Tibial artery (tissue), 4 donors: Measurements from ENCODE around the gene SLC39A6.
"Not testable (repeated sequence)": the region's sequence is repeated elsewhere in the genome, so short reads cannot be mapped to it uniquely, and the experiment has no call there.

ENCODE experiments used
- DNase-seq, 2 donors: peaks; one replicate each; pipeline ENCODE4 v3.0.0-alpha.2; 2019
- H3K27ac ChIP-seq, 2 donors: fragments of 200-600 bp; sonication (generic) in 1 of 2; 1 replicate in 1 of 2; 2 replicates in 1 of 2; pipeline ENCODE4 v1.5.1; 2018 to 2019; ENCODE audit warnings: mild to moderate bottlenecking in 1 of 2
- H3K27me3 ChIP-seq, 2 donors: fragments of 200-600 bp; sonication (generic) in 1 of 2; one replicate each; pipeline versions ENCODE4 v1.5.1 to v1.6.0; 2016 to 2019
- H3K36me3 ChIP-seq, 3 donors: fragments of 200-600 bp; sonication (generic) in 2 of 3; one replicate each; pipeline ENCODE4 v1.5.1; 2016 to 2019; ENCODE audit warnings: mild to moderate bottlenecking in 2 of 3
- H3K4me1 ChIP-seq, 4 donors: fragments of 200-600 bp; sonication (generic) in 2 of 4; 1 replicate in 3 of 4; 2 replicates in 1 of 4; pipeline ENCODE4 v1.5.1; 2016 to 2019
- H3K4me3 ChIP-seq, 2 donors: fragments of 200-600 bp; sonication (generic) in 1 of 2; 1 replicate in 1 of 2; 2 replicates in 1 of 2; pipeline ENCODE4 v1.5.1; 2018 to 2019; ENCODE audit warnings: mild to moderate bottlenecking in 2 of 2
- H3K9me3 ChIP-seq, 3 donors: fragments of 200-600 bp; sonication (generic) in 1 of 3; one replicate each; pipeline ENCODE4 v1.5.1; 2016 to 2019
- intact Hi-C: fragments of 100-400 bp; cut with DNase I; formaldehyde crosslinking; loops from one replicate; pipeline ENCODE4 v1.15.0; 2023; ENCODE audit warnings: low total_unique reads
- TF ChIP-seq, protein P1 (sequence below), 2 experiments: fragments of 200-600 bp in 1 of 2; fragments of 450-650 bp in 1 of 2; IDR thresholded peaks; one replicate each; pipeline ENCODE4 v1.5.1; 2017 to 2019; ENCODE audit warnings: antibody characterized with exemption in 2 of 2, mild to moderate bottlenecking in 1 of 2, moderate library complexity in 1 of 2

Gene SLC39A6

DNA sequence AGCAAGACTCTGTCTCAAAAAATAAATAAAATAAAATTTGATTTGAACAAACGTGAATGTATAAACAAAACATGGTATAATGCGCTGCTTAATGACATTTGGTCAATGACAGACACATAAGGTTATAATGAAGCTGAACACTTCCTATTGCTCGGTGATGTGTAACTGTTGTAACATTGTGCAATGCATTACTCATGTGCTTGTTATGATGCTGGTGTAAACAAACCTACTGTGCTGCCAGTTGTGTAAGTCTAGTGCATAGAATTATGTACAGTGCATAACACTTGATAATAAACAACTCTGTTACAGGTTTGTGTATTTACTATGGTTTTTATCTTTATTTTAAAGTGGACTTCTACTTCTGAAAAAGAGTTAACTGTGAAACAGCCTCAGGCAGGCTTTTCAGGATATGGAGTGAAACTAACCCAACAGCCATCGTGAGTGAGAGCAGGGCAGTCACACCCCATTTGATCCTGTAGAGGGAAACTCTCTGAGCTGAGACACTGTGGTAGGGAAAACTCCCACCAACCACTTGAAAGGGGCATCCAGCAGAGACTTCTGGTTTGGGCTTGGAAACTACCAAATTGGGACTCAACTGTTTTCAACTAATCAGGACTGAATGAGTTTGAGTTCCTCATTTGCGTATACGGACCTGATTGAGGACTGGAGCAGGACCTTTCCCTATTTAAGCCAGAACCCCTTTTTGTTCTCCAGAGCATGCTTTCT is 53.1 kb downstream of the SLC39A6 start:
- Histone ChIP-seq H3K4me3 (no peak overlapping the region), H3K36me3 (no peaks in the 10 kb centered on the region), H3K9me3 (no peaks in the 10 kb centered on the region), H3K4me1 (no peaks in the 10 kb centered on the region), H3K27ac (no peak overlapping the region), H3K27me3 (peaks cover 0 to 8% of the 10 kb centered on the region in 2 donors)
- intact Hi-C loops = no loop called here
- DNase-seq = no peak
- TF ChIP-seq, protein P1, sequence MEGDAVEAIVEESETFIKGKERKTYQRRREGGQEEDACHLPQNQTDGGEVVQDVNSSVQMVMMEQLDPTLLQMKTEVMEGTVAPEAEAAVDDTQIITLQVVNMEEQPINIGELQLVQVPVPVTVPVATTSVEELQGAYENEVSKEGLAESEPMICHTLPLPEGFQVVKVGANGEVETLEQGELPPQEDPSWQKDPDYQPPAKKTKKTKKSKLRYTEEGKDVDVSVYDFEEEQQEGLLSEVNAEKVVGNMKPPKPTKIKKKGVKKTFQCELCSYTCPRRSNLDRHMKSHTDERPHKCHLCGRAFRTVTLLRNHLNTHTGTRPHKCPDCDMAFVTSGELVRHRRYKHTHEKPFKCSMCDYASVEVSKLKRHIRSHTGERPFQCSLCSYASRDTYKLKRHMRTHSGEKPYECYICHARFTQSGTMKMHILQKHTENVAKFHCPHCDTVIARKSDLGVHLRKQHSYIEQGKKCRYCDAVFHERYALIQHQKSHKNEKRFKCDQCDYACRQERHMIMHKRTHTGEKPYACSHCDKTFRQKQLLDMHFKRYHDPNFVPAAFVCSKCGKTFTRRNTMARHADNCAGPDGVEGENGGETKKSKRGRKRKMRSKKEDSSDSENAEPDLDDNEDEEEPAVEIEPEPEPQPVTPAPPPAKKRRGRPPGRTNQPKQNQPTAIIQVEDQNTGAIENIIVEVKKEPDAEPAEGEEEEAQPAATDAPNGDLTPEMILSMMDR (IDR thresholded peaks at IDR 0.05) = no peak

GRCh38 chr18:36074435-36074834 is 54.7 kb downstream of the SLC39A6 start:
- H3K9me3 ChIP-seq = no peaks in the 10 kb centered on the region
- no peak overlapping the region for H3K4me3 ChIP-seq
- peaks cover 0 to 8% of the 10 kb centered on the region in 2 donors for H3K27me3 ChIP-seq
- no peaks in the 10 kb centered on the region for H3K4me1 ChIP-seq
- intact Hi-C loops = no loop called here
- DNase-seq = no peak
- no peak overlapping the region for H3K27ac ChIP-seq
- TF ChIP-seq, protein P1 (IDR thresholded peaks at IDR 0.05) = no peak
- no peaks in the 10 kb centered on the region for H3K36me3 ChIP-seq

DNA sequence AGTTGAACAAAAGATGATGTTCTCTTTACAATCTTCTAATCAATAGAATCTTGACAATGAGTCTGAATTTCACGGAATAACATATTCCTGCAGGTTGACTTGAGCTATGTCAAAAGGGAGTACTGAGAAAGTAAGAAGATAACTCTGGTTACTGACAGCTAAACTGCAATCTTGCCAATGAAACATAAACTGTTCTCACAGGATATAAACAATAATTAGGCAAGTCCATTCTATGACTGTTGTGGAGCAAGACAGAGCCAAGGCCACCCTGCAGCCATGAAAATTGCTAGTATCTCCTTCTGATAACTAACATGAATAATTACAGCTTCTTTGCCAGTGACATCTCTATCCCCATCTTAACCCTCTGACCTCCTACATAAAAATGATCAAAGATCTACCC is 55.5 kb downstream of the SLC39A6 start:
- no peaks in the 10 kb centered on the region for H3K9me3 ChIP-seq
- H3K27ac ChIP-seq = no peak overlapping the region
- intact Hi-C loops = no loop called here
- TF ChIP-seq, protein P1 (IDR thresholded peaks at IDR 0.05) = no peak
- no peak for DNase-seq
- H3K27me3 ChIP-seq = peaks cover 0 to 8% of the 10 kb centered on the region in 2 donors
- no peaks in the 10 kb centered on the region for H3K36me3 ChIP-seq
- no peak overlapping the region for H3K4me3 ChIP-seq
- H3K4me1 ChIP-seq = no peaks in the 10 kb centered on the region

DNA sequence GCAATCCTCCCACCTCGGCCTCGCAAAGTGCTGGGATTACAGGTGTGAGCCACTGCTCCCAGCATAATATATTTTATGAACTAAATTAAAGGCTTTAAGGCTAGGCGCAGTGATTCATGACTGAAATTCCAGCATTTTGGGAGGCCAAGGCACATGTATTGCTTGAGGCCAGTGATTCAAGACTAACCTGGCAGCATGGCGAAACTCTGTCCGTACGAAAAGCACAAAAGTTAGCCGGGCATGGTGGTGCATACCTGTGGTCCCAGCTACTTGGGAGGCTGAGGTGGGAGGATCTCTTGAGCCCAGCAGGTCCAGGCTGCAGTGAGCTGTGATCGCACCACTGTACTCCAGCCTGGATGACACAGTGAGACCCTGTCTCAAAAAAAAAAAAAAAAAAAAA is 56.7 kb downstream of the SLC39A6 start:
- H3K9me3 ChIP-seq, H3K4me1 ChIP-seq, intact Hi-C loops: not testable (repeated sequence)

GRCh38 chr18:36067055-36067957 is 61.8 kb downstream of the SLC39A6 start, which contains the start of gene RPRD1A:
Gene RPRD1A (minus strand): TSS chr18:36067559. CDS start chr18:36067404, 155 bp downstream.
- TF ChIP-seq, protein P1 (IDR thresholded peaks at IDR 0.05) = no peak
- peak within 1 kb of the TSS; percentile 82 to 87 for H3K27ac ChIP-seq
- H3K4me1 ChIP-seq = peaks cover 0 to 24% (median 5%) of the 10 kb centered on the region in 4 donors
- no peaks in the 10 kb centered on the region for H3K36me3 ChIP-seq
- intact Hi-C loops = loop anchor here (10.0 kb wide), 1 partner anchor 57 kb away; the partner anchor contains the start of genes ELP2 and SLC39A6
- no peaks in the 10 kb centered on the region for H3K9me3 ChIP-seq
- peak; percentile 96 to 98 for DNase-seq
- H3K4me3 ChIP-seq = peak within 1 kb of the TSS; percentile 72 to 77
- H3K27me3 ChIP-seq = peaks cover 0 to 5% of the 10 kb centered on the region in 2 donors

More for the DNA sequence above, 56.7 kb downstream of the SLC39A6 start:
- H3K27me3 ChIP-seq, H3K36me3 ChIP-seq, H3K27ac ChIP-seq, H3K4me3 ChIP-seq, DNase-seq: not testable (repeated sequence)
